HG03521 (cell line): ENCODE data around the gene ZNF277.
A peak's percentile ranks its signal among the peaks of the same experiment; 100 is the strongest.

ENCODE experiments used
- ATAC-seq: cut with Tn5 transposase; IDR thresholded peaks from one replicate; pipeline ENCODE4 v1.9.1; 2021; ENCODE audit warnings: mild to moderate bottlenecking, moderate library complexity; ENCODE audit not compliant: unreplicated experiment

Gene ZNF277

GRCh38 chr7:112183266-112183665, 23.2 kb upstream of the ZNF277 start:
- ATAC-seq, result no peak

GRCh38 chr7:112184455-112184854, 22.0 kb upstream of the ZNF277 start:
- ATAC-seq, result no peak

- ATAC-seq, result no peak
Measured at GRCh38 chr7:112185005-112185834, 21.3 kb upstream of the ZNF277 start.

- ATAC-seq, result no peak
Measured at GRCh38 chr7:112186300-112186699, 20.2 kb upstream of the ZNF277 start.

DNA sequence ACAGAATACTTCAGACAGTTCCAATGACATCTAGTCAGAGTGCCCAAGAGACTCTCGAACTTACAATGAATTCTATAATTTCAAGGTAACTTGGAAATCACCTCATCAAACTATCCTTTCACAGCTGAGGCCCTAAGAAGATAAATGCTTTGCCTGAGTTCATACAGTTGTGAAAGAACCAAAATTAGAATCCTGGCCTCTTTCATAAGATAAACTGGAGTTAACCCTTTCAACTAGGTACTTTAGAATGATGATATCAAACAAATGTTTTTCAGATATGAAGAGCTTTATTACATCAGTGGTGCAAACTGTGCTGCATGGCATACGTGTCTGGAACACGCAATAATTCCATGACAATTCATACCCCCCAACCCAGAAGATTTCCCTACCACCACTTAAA, 18.2 kb upstream of the ZNF277 start:
- no peak for ATAC-seq

DNA sequence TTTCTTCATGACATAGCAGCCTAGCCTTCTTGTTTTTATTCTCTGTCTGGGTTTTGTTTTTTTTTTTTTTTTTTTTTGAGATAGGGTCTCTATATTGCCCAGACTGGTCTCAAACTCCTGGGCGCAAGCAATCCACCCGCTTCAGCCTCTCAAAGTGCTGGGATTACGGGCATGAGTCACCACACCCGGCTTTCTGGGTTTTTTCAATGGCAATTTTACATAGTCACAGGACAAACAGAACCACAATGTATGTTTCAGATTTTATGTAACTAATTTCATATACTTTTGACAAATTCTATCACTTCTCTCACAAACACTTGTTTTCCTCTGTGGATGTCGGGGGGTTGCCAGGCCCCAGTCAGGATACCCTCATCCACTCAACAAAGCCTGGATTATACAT, 16.8 kb upstream of the ZNF277 start:
- ATAC-seq, result no peak

DNA sequence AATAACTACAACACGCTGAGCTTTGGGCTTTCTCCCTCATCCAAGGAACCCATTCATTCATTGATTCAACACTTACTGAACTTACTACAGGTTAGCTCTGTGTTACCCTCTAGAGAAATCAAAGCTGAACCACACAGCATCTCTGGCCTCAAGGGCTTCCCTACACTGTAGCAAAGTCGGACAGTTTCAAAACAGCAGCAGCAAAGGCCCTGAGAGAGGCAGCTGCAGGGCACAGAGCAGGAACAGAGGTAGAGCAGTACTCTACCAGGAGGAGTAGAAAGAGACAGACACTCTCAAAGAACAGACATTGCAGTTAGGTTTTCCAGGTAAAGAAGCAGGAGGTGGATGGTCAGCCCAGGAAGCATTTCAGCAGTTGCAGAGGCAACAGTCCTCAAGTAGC, 16.4 kb upstream of the ZNF277 start:
- ATAC-seq, result no peak

GRCh38 chr7:112192236-112193154, 14.0 kb upstream of the ZNF277 start:
- ATAC-seq, result no peak

DNA sequence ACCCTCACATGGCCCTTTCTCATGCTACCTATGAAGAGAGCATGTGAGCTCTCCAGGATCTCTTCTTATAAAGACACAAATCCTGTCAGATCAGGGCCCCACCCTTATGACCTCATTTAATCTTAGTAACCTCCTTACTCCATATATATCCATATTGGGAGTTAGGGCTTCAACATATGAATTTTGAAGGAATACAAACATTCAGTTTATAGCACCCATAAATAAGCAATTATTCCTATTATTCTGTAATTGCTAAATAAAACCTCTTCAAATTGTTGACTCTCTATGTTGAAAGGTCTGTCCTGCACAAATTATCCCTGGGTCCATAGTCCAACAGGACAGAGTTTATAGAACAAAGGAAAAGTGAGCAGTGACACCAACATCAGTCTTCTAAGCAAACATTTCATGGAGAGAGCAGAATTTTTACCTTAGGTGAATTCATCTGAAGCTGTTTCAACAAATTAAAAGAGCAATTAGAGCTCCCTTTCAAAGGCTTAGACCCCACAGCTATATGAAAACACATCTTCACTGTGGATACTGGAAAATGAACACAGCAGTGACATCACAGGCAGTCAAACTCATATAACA, 12.5 kb upstream of the ZNF277 start:
- ATAC-seq, result no peak

- ATAC-seq, result no peak
Measured at GRCh38 chr7:112195717-112196116, 10.8 kb upstream of the ZNF277 start.

DNA sequence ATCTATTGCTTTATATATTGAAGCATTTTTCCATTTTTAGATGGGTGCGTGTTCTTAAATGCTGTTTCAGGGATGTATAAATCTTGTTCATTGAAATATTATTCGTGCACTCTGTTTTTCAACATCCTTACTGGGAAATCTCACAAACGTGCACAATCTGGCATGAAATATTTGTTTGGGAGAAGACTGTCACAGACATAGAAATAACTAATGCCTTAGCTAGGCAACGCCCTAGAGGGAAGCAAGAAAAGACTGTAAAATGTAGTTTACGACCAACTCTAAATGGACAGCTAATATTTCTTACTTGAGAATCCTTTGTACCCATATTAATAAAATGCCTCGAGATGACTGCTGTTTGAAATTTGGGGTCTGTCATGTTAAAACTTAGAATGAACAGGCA, 9.2 kb upstream of the ZNF277 start:
- ATAC-seq, result no peak

- ATAC-seq, result no peak
Measured at GRCh38 chr7:112199035-112199655, 7.3 kb upstream of the ZNF277 start.

DNA sequence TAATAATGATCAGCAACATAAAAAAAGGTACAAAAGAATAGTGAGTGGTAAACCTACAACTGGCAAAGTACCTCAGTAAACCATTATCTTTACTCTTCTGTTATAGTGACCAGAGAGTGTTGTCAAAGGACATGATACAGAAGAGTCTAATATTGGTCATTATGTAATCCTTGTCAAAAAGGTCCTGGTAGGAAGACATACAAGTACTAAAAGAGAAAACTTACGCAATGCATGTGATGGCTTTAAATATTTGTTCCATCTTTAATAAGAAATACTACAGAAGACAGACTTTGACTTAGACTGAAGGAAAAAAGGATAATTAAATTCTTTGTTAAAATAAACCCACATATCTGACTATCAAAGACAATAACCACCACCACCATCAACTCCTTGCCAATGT, 6.8 kb upstream of the ZNF277 start:
- no peak for ATAC-seq

DNA sequence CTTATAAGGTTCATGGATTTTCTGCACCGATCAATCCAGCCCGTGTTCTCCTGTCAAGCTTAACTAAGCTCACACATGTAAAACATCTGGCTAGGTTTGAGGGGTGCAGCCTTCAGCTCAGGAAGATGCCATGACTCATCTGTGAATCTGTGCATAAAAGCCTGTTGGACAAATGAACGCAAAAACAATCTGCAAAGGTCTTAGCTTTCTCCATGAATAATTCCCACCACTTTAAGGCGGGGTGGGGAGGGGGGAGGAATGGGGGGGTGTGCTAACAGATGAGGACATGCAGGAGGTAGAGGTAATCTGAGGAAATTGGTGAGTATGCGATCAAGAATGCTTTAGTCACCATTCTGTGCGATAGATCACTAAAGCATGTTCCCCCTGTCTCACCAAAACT, 5.1 kb upstream of the ZNF277 start:
- ATAC-seq, result no peak

DNA sequence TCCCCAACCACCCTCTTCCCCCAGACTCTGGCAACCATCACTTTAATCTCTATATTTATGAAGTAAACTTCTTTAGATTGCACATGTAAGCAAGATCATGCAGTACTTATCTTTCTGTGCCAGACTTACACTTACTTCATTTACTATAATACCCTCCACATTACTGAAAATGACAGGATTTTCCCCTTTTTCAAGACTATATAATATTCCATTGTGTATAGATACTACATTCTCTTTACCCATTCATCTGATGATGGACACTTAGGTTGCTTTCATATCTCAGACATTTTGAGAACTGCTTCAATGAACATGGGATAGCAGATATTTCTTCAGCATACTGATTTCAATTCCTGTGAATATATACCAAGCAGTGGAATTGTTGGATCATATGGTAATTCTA, 4.7 kb upstream of the ZNF277 start:
- ATAC-seq, result no peak

- no peak for ATAC-seq
Measured at GRCh38 chr7:112202816-112203215, 3.7 kb upstream of the ZNF277 start.

DNA sequence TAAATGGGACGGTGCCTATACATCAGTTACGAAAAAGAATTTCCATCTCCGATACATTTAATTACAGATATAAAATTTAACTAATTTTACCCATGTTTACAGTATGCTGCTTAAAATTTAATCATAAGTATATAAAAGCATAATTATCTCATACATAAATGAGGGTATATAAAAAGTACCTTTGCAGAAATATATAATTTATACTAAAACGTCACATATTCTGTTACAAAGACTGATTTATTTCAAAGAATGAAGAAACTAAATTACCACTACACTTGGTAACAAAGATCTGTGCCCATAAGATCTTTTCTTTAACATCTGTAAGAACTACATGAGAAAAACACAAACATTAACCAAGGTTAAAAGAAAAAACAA, 3.1 kb upstream of the ZNF277 start:
- ATAC-seq, result no peak

DNA sequence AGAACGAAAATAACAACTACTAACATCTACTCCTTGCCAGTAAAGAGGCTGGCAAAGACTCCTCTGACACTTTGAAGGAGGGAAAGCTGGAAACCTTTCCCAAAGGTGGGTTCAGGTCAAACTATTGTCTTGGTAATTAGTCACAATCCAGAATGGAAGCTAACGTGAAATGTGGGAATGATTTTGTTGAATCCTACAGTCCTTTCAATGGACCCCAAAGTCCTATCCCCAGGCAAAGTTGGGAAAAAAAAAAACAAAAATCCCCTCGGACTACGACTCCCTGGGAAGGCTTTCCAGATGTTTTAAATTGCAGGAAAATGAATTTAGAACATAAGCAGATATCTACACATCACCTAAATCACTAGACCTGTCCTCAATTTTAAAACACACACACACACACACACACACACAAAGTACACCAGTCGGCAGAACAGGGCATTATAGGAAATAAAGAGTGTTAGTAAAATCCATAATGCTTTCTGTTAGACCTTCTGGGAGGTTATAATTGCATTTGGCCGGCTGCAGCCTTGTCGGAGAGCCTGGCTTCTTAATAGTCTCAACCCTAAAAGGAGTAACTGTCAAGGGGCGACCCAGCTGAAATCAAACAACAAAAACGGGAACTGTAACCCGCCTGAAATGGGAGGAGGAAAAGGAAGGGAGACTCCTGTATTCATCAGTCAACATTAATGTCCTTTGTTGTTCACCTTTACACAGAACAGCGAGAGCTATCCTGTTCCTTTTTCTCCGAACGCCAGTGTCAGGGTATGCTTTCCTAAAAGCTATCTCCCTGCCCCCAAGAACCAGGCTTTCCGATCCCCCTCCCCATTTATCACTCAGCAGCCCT, 1.8 kb upstream of the ZNF277 start:
- no peak for ATAC-seq

DNA sequence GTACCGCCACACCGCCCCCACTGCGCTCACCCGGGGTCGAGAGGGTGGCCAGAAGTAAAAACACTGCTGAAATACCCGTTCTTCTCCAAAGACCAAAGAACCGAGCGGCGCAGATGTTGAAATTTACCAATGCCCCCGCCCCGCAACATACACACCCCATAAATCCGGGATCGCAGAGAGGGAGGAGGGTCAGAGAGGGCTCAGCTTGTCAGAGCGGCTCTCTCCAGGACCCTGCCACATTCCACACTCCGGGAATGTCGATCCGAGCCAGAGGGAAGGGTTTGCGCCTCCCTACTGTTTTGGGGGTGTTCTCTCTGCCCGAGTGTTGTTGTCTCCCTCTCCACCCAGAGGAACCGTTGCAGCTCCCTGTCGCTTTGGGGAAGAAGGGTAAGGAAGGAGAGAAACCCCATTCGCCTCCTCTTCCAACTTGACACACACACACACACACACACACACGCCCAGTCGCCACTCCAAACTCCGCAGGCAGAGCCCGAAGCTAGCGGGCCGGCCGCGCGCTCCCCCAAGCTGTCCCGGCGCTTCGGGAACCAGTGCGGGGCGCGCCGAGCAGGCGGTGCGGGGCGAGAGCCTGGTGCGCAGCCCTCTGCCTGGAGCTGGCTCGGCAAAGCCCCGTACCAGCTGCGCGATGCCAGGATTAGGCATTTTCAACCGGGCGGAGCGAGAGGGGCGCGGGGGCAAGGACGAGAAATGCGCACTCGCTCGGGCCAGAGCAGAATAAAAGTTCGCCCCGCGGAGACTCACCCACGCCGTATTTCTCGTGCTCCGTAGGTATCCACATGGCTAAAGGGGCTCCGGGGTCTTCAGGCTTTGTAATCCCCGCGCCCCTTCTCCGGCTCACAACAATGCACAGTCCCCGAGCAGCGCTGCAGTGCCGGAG, 905 bp upstream of the ZNF277 start:
- ATAC-seq, result peak; percentile 2
